ENCODE data around the gene SKIC3.

- no peak for TF ChIP-seq CTCF (IDR thresholded peaks at IDR 0.05; ENCODE audit: low read depth, low read length, missing input control)
- TF ChIP-seq JUND (IDR thresholded peaks at IDR 0.05), result no peak
- no peak for TF ChIP-seq SP1 (IDR thresholded peaks at IDR 0.05)
- no peak for TF ChIP-seq RAD21 (IDR thresholded peaks at IDR 0.05)
These were observed 36.7 kb upstream of the SKIC3 start for GRCh38 chr5:95591490-95591901.
